HepG2 (cell line): ENCODE data around the gene ANAPC5. TPM values are rescaled to one million over a fixed set of nuclear protein-coding genes. Genes with fewer than 3 reads are reported as not detected.

Experiments
- ARHGAP35 ChIP-seq: sonication (generic); formaldehyde crosslinking; IDR thresholded peaks from 2 replicates; pipeline ENCODE4 v1.9.0; 2022; ENCODE audit warnings: mild to moderate bottlenecking, inconsistent platforms, moderate library complexity, missing genetic modification reagents, borderline replicate concordance
- E2F2 ChIP-seq: sonication (generic); formaldehyde crosslinking; IDR thresholded peaks from 2 replicates; pipeline ENCODE4 v1.4.0; 2020; ENCODE audit warnings: missing genetic modification reagents, borderline replicate concordance
- EEA1 ChIP-seq: sonication (generic); formaldehyde crosslinking; IDR thresholded peaks from 2 replicates; pipeline ENCODE4 v1.5.1; 2020; ENCODE audit warnings: mild to moderate bottlenecking, missing genetic modification reagents, borderline replicate concordance
- ELF3 ChIP-seq: IDR thresholded peaks from 2 replicates; pipeline ENCODE4 v1.6.1; 2016; ENCODE audit warnings: missing genetic modification reagents, missing compliant biosample characterization
- LCORL ChIP-seq, 2 experiments: fragments of 450-650 bp in 1 of 2; sonication (generic) in 1 of 2; formaldehyde crosslinking in 1 of 2; IDR thresholded peaks; 2 replicates each; pipeline versions ENCODE4 v1.5.0 to v1.6.1; 2017 to 2020; ENCODE audit warnings: antibody characterized with exemption in 1 of 2, missing genetic modification reagents in 1 of 2
- PHF8 ChIP-seq: sonication (generic); formaldehyde crosslinking; IDR thresholded peaks from 2 replicates; pipeline ENCODE4 v1.5.0; 2020; ENCODE audit warnings: missing genetic modification reagents
- RBM22 ChIP-seq: fragments of 200-400 bp; formaldehyde crosslinking; optimal IDR thresholded peaks from 2 replicates; pipeline ENCODE3; 2017; ENCODE audit warnings: mild to moderate bottlenecking, low read length, moderate library complexity
- RCOR2 ChIP-seq: IDR thresholded peaks from 2 replicates; pipeline ENCODE4 v1.6.1; 2016; ENCODE audit warnings: missing biosample characterization, missing genetic modification reagents
- RFX1 ChIP-seq: fragments of 450-650 bp; IDR thresholded peaks from 2 replicates; pipeline ENCODE4 v1.6.1; 2017
- SAFB2 ChIP-seq: sonication (generic); formaldehyde crosslinking; IDR thresholded peaks from 2 replicates; pipeline ENCODE4 v1.5.1; 2020; ENCODE audit warnings: missing genetic modification reagents, low read depth, mild to moderate bottlenecking, borderline replicate concordance
- WIZ ChIP-seq: sonication (generic); formaldehyde crosslinking; IDR thresholded peaks from 2 replicates; pipeline ENCODE4 v1.5.1; 2020; ENCODE audit warnings: mild to moderate bottlenecking, missing genetic modification reagents
- ZKSCAN8 ChIP-seq: IDR thresholded peaks from 2 replicates; pipeline ENCODE4 v1.6.1; 2016; ENCODE audit warnings: borderline replicate concordance, missing genetic modification reagents, missing compliant biosample characterization
- ZNF20 ChIP-seq: sonication (generic); formaldehyde crosslinking; IDR thresholded peaks from 2 replicates; pipeline ENCODE4 v1.4.0; 2020; ENCODE audit warnings: mild to moderate bottlenecking, moderate library complexity, missing genetic modification reagents
- ZNF550 ChIP-seq: sonication (generic); formaldehyde crosslinking; IDR thresholded peaks from 2 replicates; pipeline ENCODE4 v1.4.0; 2020; ENCODE audit warnings: mild to moderate bottlenecking, missing genetic modification reagents, borderline replicate concordance
- ZNF713 ChIP-seq: sonication (generic); formaldehyde crosslinking; IDR thresholded peaks from 2 replicates; pipeline ENCODE4 v1.4.0; 2020; ENCODE audit warnings: mild to moderate bottlenecking, missing genetic modification reagents
- ZNF792 ChIP-seq: IDR thresholded peaks from 2 replicates; pipeline ENCODE4 v1.6.1; 2016
- ZSCAN21 ChIP-seq: sonication (generic); formaldehyde crosslinking; IDR thresholded peaks from 2 replicates; pipeline ENCODE4 v1.8.0; 2022; ENCODE audit warnings: mild to moderate bottlenecking, missing genetic modification reagents, moderate library complexity, borderline replicate concordance
- ZZZ3 ChIP-seq: sonication (generic); formaldehyde crosslinking; IDR thresholded peaks from 2 replicates; pipeline ENCODE4 v1.4.0; 2020; ENCODE audit warnings: missing genetic modification reagents, mild to moderate bottlenecking, borderline replicate concordance
- polyA plus RNA-seq, 8 experiments: library from polyadenylated mRNA; depleted of rRNA in 3 of 8; stranded (reverse) in 7 of 8; unstranded in 1 of 8; fragments of >200 nt; fragmentation: Illumina TruSeq in 4 of 8; extraction: Trizol in 4 of 8; gene quantifications; 2 replicates each; pipeline versions ENCODE4 v1.2.1 to v1.2.3, GENCODE V29; 2011 to 2016; ENCODE audit warnings: low read depth in 4 of 8, missing spikeins in 1 of 8, mixed read lengths in 1 of 8; ENCODE audit not compliant: insufficient read depth in 1 of 8
- total RNA-seq, 5 experiments: library from RNA; depleted of rRNA; stranded (reverse); fragments of >200 nt; fragmentation: Illumina TruSeq; extraction: Trizol; gene quantifications; 2 replicates each; pipeline ENCODE4 v1.2.3, GENCODE V29; 2016; ENCODE audit warnings: low read depth in 1 of 5
- TF ChIP-seq, protein P1 (sequence below): sonication (generic); formaldehyde crosslinking; IDR thresholded peaks from 2 replicates; pipeline ENCODE4 v1.4.0; 2020; ENCODE audit warnings: mild to moderate bottlenecking, missing genetic modification reagents
- TF ChIP-seq, protein P2 (sequence below): IDR thresholded peaks from 2 replicates; pipeline ENCODE4 v1.6.1; 2012; ENCODE audit warnings: low read length, improper control_type of control experiment
- TF ChIP-seq, protein P3 (sequence below): sonication (generic); formaldehyde crosslinking; IDR thresholded peaks from 2 replicates; pipeline ENCODE4 v1.4.0; 2020; ENCODE audit warnings: mild to moderate bottlenecking, low read depth, missing genetic modification reagents
- TF ChIP-seq, protein P4 (sequence below): sonication (generic); formaldehyde crosslinking; IDR thresholded peaks from 2 replicates; pipeline ENCODE4 v1.8.1; 2023; ENCODE audit warnings: mild to moderate bottlenecking, moderate library complexity, missing genetic modification reagents

ANAPC5 gene
- total and polyA plus RNA-seq, 2 of the 13 experiments (the other 11 are each of a cell fraction or from before 2014, with no cell fraction given), result 146 to 161 TPM

DNA sequence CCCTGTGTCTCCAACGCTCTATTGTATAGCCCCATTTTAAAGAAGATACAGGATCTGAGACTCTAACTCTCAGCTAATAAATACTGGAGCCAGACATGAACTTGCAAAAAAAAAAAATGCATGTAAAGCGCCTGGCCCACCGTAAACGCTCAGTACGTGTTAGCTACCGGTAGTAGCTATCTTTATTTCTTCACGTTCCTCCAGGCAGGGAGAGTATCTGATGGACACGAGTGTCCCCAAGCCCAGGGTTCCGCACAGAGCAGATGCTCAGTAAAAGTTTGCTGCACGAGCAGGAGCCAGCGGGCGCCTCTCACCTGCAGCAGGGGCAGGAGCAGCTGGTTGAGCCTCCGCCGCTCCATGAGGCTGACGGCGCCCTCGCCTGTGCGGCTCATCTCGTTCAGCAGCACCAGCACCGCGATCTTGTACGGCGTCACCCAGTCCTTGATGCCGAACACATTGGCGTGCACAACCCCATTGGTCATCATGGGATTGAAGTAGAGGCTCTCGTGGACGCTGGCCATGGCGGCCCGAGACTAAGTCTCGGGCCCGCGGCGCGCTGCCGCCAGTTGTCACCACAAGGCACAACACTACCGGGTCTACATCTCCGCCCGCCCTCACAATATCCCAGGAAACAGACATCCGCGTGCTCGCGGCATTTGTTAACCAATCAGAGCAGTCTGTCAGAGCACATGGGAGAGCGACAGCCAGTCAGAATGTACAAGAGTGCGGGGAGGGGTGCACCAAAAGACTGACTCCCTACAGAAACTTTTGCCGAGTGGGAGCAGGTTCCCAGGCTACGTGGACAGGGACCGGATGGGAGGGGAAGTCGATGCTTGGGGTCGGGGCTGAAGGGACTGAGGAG lies at the start of gene ANAPC5 (continued):
- TF ChIP-seq LCORL (IDR thresholded peaks at IDR 0.05) (0 out of 2 replicates have a peak, but pooled peaks have one; percentile 32), LCORL (CRISPR knock-in tag; IDR thresholded peaks at IDR 0.05) (peak; percentile 27; the same call in 1 of the 2 replicates), PHF8 (CRISPR knock-in tag) (peak; percentile 81), ZNF550 (CRISPR knock-in tag) (peak; percentile 73; the same call in 1 of the 2 replicates), RBM22 (no peak), ELF3 (CRISPR knock-in tag) (peak; percentile 89), ZNF792 (CRISPR knock-in tag) (peak; percentile 76; the same call in 1 of the 2 replicates), ZNF20 (no peak), RFX1 (no peak; the same call in 1 of the 2 replicates), WIZ (CRISPR knock-in tag) (peak; percentile 62; the same call in 1 of the 2 replicates), ZKSCAN8 (CRISPR knock-in tag) (0 out of 2 replicates have a peak, but pooled peaks have one; percentile 52), ARHGAP35 (CRISPR knock-in tag) (peak; percentile 28; the same call in 1 of the 2 replicates), ZSCAN21 (peak; percentile 77), EEA1 (0 out of 2 replicates have a peak, but pooled peaks have one; percentile 38), ZNF713 (peak; percentile 91; the same call in 1 of the 2 replicates), SAFB2 (CRISPR knock-in tag) (peak; percentile 71; the same call in 1 of the 2 replicates), ZZZ3 (CRISPR knock-in tag) (peak; percentile 89; the same call in 1 of the 2 replicates), E2F2 (CRISPR knock-in tag) (no peak), RCOR2 (no peak)
- TF ChIP-seq, protein P1, sequence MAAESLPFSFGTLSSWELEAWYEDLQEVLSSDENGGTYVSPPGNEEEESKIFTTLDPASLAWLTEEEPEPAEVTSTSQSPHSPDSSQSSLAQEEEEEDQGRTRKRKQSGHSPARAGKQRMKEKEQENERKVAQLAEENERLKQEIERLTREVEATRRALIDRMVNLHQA (CRISPR knock-in tag), result no peak
- TF ChIP-seq, protein P2, sequence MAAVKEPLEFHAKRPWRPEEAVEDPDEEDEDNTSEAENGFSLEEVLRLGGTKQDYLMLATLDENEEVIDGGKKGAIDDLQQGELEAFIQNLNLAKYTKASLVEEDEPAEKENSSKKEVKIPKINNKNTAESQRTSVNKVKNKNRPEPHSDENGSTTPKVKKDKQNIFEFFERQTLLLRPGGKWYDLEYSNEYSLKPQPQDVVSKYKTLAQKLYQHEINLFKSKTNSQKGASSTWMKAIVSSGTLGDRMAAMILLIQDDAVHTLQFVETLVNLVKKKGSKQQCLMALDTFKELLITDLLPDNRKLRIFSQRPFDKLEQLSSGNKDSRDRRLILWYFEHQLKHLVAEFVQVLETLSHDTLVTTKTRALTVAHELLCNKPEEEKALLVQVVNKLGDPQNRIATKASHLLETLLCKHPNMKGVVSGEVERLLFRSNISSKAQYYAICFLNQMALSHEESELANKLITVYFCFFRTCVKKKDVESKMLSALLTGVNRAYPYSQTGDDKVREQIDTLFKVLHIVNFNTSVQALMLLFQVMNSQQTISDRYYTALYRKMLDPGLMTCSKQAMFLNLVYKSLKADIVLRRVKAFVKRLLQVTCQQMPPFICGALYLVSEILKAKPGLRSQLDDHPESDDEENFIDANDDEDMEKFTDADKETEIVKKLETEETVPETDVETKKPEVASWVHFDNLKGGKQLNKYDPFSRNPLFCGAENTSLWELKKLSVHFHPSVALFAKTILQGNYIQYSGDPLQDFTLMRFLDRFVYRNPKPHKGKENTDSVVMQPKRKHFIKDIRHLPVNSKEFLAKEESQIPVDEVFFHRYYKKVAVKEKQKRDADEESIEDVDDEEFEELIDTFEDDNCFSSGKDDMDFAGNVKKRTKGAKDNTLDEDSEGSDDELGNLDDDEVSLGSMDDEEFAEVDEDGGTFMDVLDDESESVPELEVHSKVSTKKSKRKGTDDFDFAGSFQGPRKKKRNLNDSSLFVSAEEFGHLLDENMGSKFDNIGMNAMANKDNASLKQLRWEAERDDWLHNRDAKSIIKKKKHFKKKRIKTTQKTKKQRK, result no peak
- TF ChIP-seq, protein P3, sequence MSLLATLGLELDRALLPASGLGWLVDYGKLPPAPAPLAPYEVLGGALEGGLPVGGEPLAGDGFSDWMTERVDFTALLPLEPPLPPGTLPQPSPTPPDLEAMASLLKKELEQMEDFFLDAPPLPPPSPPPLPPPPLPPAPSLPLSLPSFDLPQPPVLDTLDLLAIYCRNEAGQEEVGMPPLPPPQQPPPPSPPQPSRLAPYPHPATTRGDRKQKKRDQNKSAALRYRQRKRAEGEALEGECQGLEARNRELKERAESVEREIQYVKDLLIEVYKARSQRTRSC (CRISPR knock-in tag), result peak; percentile 81; the same call in 1 of the 2 replicates
- TF ChIP-seq, protein P4, sequence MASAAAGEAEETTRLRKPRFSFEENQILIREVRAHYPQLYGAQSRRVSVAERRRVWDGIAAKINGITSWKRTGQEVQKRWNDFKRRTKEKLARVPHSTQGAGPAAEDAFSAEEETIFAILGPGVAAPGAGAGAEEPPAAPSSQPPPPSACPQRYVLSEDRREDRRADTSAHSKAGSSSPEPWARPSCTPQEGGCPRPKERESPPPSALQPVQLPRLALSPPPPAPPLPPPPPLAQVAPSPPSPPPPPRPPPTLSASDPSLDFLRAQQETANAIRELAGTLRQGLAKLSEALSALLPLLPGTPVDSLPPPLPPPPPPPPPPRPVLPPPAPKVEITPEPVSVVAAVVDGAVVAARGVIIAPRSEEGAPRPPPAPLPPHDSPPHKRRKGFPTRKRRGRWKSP, result peak; percentile 42; the same call in 1 of the 2 replicates
